Measurements from ENCODE around the gene MAP2K7. TPM values are rescaled to one million over a fixed set of nuclear protein-coding genes. Genes with fewer than 3 reads are reported as not detected.

The MAP2K7 gene
- 10 to 100 TPM; 26.3 to 38.3 TPM for total RNA-seq

- intact Hi-C loops (cut with DNase I) = no loop called here
- no peaks in the 10 kb centered on the region for H3K9me3 ChIP-seq
- TF ChIP-seq CTCF (IDR thresholded peaks at IDR 0.05) = peak; percentile 37
- H3K36me3 ChIP-seq = no peaks in the 10 kb centered on the region
- H3K4me1 ChIP-seq = peaks cover 14% of the 10 kb centered on the region
- H3K9ac ChIP-seq (ENCODE audit: low read depth in 2 of 2, low read length in 2 of 2) = peak within 1 kb of the TSS; percentile 91
- peak within 1 kb of the TSS; percentile 64 for H3K27ac ChIP-seq
- DNase-seq = peak; percentile 100
- H3K27me3 ChIP-seq = no peaks in the 10 kb centered on the region
- peak within 1 kb of the TSS; percentile 95 for H3K4me3 ChIP-seq
These were observed at the start of gene MAP2K7 for GRCh38 chr19:7903244-7904073. Gene MAP2K7, plus strand, starts transcription at chr19:7903877. Its CDS starts 68 bp downstream, at chr19:7903945.

GRCh38 chr19:7855426-7856108 lies 48.1 kb upstream of the MAP2K7 start:
- Histone ChIP-seq H3K4me1 (peaks cover 10% of the 10 kb centered on the region), H3K36me3 (no peaks in the 10 kb centered on the region), H3K9ac (ENCODE audit: low read depth in 2 of 2, low read length in 2 of 2) (no peak overlapping the region), H3K27ac (no peak overlapping the region), H3K9me3 (no peaks in the 10 kb centered on the region), H3K27me3 (no peaks in the 10 kb centered on the region), H3K4me3 (no peak overlapping the region)
- no peak for TF ChIP-seq CTCF (IDR thresholded peaks at IDR 0.05)
- no peak for DNase-seq
- intact Hi-C loops (cut with DNase I) = loop anchor here (10.0 kb wide), 1 partner anchor 69 kb away; the partner anchor contains the start of genes CTXN1 and SNAPC2

GRCh38 chr19:7856109-7856591 lies 47.5 kb upstream of the MAP2K7 start:
- no peak overlapping the region for H3K9ac ChIP-seq (ENCODE audit: low read depth in 2 of 2, low read length in 2 of 2)
- intact Hi-C loops (cut with DNase I) = loop anchor here (10.0 kb wide), 1 partner anchor 69 kb away; the partner anchor contains the start of genes CTXN1 and SNAPC2
- peaks cover 10% of the 10 kb centered on the region for H3K4me1 ChIP-seq
- TF ChIP-seq CTCF (IDR thresholded peaks at IDR 0.05) = no peak
- H3K4me3 ChIP-seq = no peak overlapping the region
- H3K9me3 ChIP-seq = no peaks in the 10 kb centered on the region
- DNase-seq = no peak
- H3K27me3 ChIP-seq = no peaks in the 10 kb centered on the region
- no peaks in the 10 kb centered on the region for H3K36me3 ChIP-seq
- no peak overlapping the region for H3K27ac ChIP-seq

- no peaks in the 10 kb centered on the region for H3K36me3 ChIP-seq
- H3K27ac ChIP-seq = no peak overlapping the region
- H3K9ac ChIP-seq (ENCODE audit: low read depth in 2 of 2, low read length in 2 of 2) = no peak overlapping the region
- H3K4me1 ChIP-seq = peaks cover 16% of the 10 kb centered on the region
- H3K4me3 ChIP-seq = no peak overlapping the region
- no peaks in the 10 kb centered on the region for H3K9me3 ChIP-seq
- intact Hi-C loops (cut with DNase I) = loop anchor here (10.0 kb wide), 1 partner anchor 68 kb away; the partner anchor contains the start of genes CTXN1 and SNAPC2
- no peak for TF ChIP-seq CTCF (IDR thresholded peaks at IDR 0.05)
- DNase-seq = no peak
- H3K27me3 ChIP-seq = peaks cover 8% of the 10 kb centered on the region
These were observed 46.7 kb upstream of the MAP2K7 start for GRCh38 chr19:7856679-7857663.

All from colonic mucosa (tissue), 4 donors.